GM19099 (cell line): ENCODE data around the gene NEDD9.

Source experiments
- POLR2A ChIP-seq: IDR thresholded peaks from 3 replicates; pipeline ENCODE4 v1.6.1; 2011; ENCODE audit warnings: low read depth; ENCODE audit not compliant: insufficient read length; ENCODE audit errors: extremely low read depth

The NEDD9 gene

GRCh38 chr6:11194356-11195218 is 37.9 kb downstream of the NEDD9 start:
- no peak for TF ChIP-seq POLR2A

GRCh38 chr6:11193434-11193833 is 39.0 kb downstream of the NEDD9 start:
- no peak for TF ChIP-seq POLR2A

DNA sequence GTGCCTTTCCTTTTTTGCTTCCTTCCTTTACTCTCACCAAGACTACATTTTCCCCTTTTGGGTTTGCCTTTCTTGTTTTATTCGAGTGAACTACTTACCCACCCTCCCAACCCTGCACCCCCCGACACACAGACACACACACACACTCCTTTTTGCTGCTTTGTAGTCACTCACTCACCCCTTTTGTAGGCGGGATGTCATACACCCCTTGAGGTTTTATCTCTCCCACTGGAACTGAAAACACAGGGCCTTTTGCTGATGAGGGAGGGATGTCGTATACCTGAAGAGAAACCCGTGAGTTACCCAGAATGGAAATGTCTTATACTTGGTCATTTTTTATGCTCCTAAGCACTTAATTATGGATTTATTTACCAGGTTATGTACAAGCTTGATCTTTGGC is 40.3 kb downstream of the NEDD9 start:
- TF ChIP-seq POLR2A: no peak

DNA sequence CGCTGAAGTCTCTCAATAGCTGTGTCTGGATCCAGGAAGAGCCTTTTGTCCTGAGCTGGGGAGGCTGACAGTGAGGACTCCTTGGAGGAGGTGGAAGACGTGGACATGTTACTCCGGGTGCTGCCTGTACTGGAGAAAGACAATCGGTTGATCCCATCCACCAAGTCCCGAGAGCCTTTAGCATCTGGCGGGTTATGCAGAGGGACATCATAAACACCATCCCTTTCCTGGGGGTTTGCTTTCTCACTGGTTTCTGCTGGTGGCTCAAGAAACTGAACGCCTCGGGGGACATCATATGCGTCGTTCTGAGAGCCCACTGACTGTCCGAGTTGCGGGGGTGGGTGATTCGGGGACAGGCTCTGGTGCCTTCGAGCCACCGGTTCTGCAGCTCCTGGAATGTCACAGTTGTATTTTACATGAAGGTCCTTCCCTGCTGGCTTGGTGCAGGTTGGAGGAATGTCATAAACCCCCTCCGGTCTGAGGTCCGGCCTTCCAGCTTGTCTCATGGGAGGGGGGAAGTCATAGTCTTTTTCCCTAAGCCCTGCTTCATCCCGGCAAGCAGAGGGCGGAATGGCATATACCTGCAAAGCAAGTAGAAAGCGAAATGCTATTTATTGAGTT is 41.7 kb downstream of the NEDD9 start:
- no peak for TF ChIP-seq POLR2A

DNA sequence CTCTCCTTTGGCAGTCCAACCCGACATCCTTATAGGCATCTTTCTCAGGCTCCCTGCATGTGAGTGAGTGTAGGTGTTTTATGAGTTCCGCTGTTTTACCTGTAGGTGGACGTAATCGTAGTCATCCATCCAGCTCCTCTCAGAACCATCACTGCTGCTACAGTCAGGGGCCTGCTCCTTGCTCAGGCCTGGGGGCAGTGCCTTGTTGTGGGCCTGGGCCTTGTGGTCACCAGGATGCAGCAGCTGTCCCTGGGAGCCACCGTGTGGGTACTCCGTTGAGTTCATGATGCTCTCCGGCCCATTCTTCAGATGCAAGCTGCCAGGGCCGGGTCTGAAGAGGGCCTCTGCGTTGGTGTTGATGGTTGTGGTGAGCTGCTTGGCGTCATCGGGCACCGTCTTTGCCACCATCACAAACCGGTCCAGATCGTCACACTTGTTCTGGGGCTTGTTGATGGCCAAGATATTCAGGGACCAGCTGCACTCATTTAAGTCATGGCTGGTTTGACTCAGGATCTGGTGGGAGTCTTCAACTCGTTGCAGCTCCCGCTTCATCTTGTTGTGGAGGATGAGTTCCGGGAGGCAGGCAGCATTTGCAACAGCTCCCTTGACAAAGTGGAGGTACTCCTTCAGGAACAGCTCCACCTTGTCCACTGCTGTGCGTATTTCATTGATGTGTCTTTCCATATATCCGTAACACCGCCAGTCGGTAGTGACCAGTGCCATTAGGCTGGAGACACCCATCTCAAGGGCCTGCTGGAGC is 42.4 kb downstream of the NEDD9 start:
- TF ChIP-seq POLR2A: no peak

GRCh38 chr6:11188161-11188915 is 44.1 kb downstream of the NEDD9 start:
- TF ChIP-seq POLR2A: no peak

DNA sequence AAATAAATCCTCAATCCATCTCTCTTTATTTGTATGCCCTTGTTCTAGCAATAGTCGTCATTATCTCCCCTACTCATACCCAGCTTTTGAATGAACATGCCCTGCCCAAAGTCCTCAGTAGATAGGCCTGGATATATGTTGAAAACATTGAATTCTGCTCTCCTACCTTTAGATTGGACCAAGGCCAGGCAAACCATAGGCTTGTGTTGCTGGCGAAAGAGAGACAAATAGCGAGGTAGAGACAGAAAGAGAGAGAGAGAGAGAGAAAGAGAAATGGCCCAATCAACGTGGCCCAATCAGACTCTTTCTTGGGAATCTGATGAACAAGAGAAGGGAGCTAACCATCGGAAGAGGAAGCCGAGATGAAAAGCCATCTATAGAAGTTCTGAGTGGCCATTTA is 45.2 kb downstream of the NEDD9 start:
- TF ChIP-seq POLR2A: no peak

DNA sequence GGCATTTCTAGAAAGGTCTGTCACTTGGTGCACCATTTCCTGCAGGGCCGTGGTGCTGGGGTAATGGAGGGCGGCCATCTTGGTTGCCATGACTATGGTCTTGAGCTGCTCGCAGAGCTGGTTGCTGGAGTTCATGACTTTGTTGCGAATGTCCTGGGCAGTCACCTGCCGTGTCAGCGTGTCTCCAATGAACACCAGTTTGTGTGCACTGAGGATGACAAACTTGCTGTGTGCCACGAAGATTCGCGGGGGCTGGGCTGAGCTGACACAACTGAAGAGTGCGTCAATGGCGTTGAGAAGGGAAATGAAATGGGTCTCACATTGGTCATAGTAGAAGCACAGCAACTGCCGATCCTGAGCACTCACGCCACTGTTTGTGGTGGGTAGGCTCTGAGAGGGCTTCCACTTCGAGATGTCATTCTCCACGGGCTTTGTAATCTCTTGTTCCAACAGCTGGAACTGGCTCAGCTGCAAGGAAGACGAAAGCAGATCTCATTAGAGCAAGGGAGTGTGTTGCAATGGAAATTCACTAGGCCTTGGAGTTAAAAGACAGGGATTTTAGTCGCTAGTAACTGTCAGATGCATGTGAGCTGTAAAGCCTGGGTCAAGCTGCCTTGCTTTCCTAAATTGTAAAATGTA is 47.1 kb downstream of the NEDD9 start:
- TF ChIP-seq POLR2A: no peak

DNA sequence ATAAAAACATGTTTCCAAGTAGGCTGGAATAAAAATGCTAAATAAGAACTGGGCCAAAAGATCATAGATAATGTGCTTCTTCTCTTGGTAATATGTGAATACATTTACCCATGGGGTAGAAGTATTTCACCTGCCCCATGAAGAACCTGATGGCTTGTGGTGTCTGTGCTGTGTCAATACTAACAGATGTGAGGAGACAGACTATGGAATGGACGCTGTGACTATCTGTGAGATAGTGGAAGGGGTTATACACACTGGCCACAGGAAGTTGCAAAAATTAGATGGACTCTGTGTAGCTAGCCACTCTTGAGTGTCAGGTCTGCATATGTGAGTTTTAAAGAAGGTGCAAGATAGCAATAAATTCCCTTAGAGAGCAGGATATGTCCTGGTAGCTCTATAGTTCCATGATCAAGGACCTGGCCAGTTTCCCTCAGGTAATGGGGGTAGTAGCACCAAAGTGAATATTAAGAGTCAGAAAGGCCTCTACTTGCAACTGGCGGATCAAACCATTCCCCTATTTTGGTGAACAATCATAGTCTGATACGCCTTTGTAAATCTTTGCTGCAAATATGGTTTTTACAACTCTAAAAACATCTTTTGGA is 48.6 kb downstream of the NEDD9 start:
- TF ChIP-seq POLR2A: no peak

- no peak for TF ChIP-seq POLR2A
Measured at GRCh38 chr6:11181478-11182136, 50.9 kb downstream of the NEDD9 start.

DNA sequence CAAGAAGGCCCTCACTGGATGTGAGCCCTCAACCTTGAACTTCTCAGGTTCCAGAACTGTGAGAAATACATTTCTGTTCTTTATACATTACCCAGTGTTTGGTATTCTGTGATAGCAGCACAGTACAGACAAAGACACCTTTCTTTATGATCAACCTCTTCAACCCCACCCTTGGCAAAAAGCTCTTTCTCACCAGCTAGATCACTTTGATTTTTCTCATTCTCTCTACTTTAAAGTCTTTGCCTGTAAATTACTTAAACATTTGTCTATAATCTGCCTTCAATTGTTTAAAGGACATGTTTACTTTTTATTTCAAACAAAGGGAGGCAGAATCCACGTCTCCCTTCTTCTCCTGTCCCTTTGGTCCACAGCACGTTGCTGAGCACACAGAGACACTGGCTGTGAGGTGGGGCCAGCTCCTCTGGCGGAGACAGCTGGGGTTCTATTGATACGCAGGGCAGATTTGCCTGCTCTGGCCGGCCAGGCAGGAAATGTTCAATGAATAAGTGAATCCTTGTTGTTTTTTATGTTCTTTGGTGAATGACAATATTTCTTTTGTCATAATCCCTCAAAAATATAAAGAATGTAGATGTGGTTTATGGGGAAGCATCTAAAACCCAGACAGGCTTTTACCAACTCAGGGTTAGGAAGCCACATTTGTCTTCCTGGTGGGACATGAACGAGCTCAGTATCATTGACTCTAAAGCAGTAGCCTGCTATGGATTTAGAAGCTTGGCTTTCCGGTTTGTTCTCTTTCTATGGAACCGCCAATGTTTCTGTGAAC is 52.9 kb downstream of the NEDD9 start:
- TF ChIP-seq POLR2A: no peak

- TF ChIP-seq POLR2A: no peak
Measured at GRCh38 chr6:11179088-11179418, 53.4 kb downstream of the NEDD9 start.

DNA sequence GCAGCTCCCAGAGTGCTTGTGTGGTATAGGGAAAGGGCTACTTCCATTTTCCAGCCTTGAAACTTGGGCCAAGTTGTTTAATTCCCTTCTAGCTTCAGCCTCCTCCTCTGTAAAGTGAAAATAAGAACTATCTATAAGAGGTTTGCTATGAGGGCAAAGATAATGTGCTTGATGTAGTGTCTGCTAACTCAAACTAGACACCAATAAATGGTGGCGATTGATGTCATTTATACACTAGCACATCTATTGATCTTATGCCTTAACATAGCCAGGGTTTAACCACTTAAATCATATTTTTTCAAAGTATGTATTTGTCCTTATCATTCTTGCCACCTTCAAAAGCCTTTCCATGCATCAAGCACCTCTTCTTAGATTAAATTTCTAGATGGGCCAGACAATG is 55.2 kb downstream of the NEDD9 start:
- TF ChIP-seq POLR2A: no peak
